ENCODE data around the gene MAP2K5.

MAP2K5 gene

GRCh38 chr15:67779549-67780111 is 237.1 kb downstream of the MAP2K5 start:
- no peak for TF ChIP-seq CTCF (IDR thresholded peaks at IDR 0.05; ENCODE audit: low read length, missing control alignments)
- H3K4me3 ChIP-seq (replicated peaks; ENCODE audit: low read depth, low read length): no peak overlapping the region
- no peak for DNase-seq (ENCODE audit: low read depth)

- no peak for TF ChIP-seq CTCF (IDR thresholded peaks at IDR 0.05; ENCODE audit: low read length, missing control alignments)
- no peak for DNase-seq (ENCODE audit: low read depth)
- H3K4me3 ChIP-seq (replicated peaks; ENCODE audit: low read depth, low read length): no peak overlapping the region
These were observed 238.6 kb downstream of the MAP2K5 start for GRCh38 chr15:67781061-67781460.

- no peak for DNase-seq (ENCODE audit: low read depth)
- H3K4me3 ChIP-seq (replicated peaks; ENCODE audit: low read depth, low read length): no peak overlapping the region
- TF ChIP-seq CTCF (IDR thresholded peaks at IDR 0.05; ENCODE audit: low read length, missing control alignments): no peak
These were observed 239.6 kb downstream of the MAP2K5 start for GRCh38 chr15:67781907-67782690.

- DNase-seq (ENCODE audit: low read depth): no peak
- TF ChIP-seq CTCF (IDR thresholded peaks at IDR 0.05; ENCODE audit: low read length, missing control alignments): no peak
- H3K4me3 ChIP-seq (replicated peaks; ENCODE audit: low read depth, low read length): no peak overlapping the region
These were observed 240.1 kb downstream of the MAP2K5 start for GRCh38 chr15:67782691-67782991.

- TF ChIP-seq CTCF (IDR thresholded peaks at IDR 0.05; ENCODE audit: low read length, missing control alignments): no peak
- no peak for DNase-seq (ENCODE audit: low read depth)
- no peak overlapping the region for H3K4me3 ChIP-seq (replicated peaks; ENCODE audit: low read depth, low read length)
These were observed 240.8 kb downstream of the MAP2K5 start for GRCh38 chr15:67783303-67783702.

- H3K4me3 ChIP-seq (replicated peaks; ENCODE audit: low read depth, low read length): no peak overlapping the region
- no peak for TF ChIP-seq CTCF (IDR thresholded peaks at IDR 0.05; ENCODE audit: low read length, missing control alignments)
- no peak for DNase-seq (ENCODE audit: low read depth)
These were observed 241.7 kb downstream of the MAP2K5 start for GRCh38 chr15:67784090-67784781.
